ENCODE results near the gene CCNC. TPM values are rescaled to one million over a fixed set of nuclear protein-coding genes. Genes with fewer than 3 reads are reported as not detected.

CCNC gene
- total RNA-seq, 1 donor from 2014 or later: 51.8 TPM

- no peak overlapping the region for H2AFZ ChIP-seq (ENCODE audit: low read depth, low read length)
- no peak overlapping the region for H3K27ac ChIP-seq (ENCODE audit: low read depth, low read length)
- H3K9me3 ChIP-seq (ENCODE audit: insufficient read depth, low read depth, low read length): no peaks in the 10 kb centered on the region
- H3K79me2 ChIP-seq (ENCODE audit: insufficient read depth, low read length): peaks cover 7% of the 10 kb centered on the region
- peaks cover 13% of the 10 kb centered on the region for H4K20me1 ChIP-seq (ENCODE audit: insufficient read depth, low read length)
- Mint-ChIP-seq H3K4me3 (ENCODE audit: unreplicated experiment) (no peak overlapping the region), H3K9me3 (ENCODE audit: unreplicated experiment) (no peaks in the 10 kb centered on the region), H3K27ac (ENCODE audit: unreplicated experiment) (no peak overlapping the region), H3K36me3 (ENCODE audit: low read depth, unreplicated experiment) (peaks cover 7% of the 10 kb centered on the region), H3K27me3 (ENCODE audit: low read depth, unreplicated experiment) (no peaks in the 10 kb centered on the region), H3K4me1 (ENCODE audit: low read depth, unreplicated experiment) (no peaks in the 10 kb centered on the region)
- H3K27me3 ChIP-seq (ENCODE audit: insufficient read depth, low read length): no peaks in the 10 kb centered on the region
- TF ChIP-seq EZH2 (IDR thresholded peaks at IDR 0.05; ENCODE audit: insufficient read depth, low read length): no peak
- no peak for TF ChIP-seq CTCF (IDR thresholded peaks at IDR 0.05; ENCODE audit: insufficient read depth, low read depth, low read length)
- DNase-seq (ENCODE audit: low read depth) (no peak), FAIRE-seq (no peak)
- no peak overlapping the region for H3K4me3 ChIP-seq (ENCODE audit: insufficient read depth, low read depth, low read length)
- no peaks in the 10 kb centered on the region for H3K4me1 ChIP-seq (ENCODE audit: insufficient read depth, low read length)
- H3K36me3 ChIP-seq (ENCODE audit: insufficient read depth, low read length): peaks cover 43% of the 10 kb centered on the region
- no peak overlapping the region for H3K4me2 ChIP-seq (ENCODE audit: low read length)
- no peak overlapping the region for H3K9ac ChIP-seq (ENCODE audit: low read length)
Observed at GRCh38 chr6:99547526-99547925, 20.9 kb downstream of the CCNC start.

GRCh38 chr6:99545442-99545841 lies 23.0 kb downstream of the CCNC start:
- no peaks in the 10 kb centered on the region for H3K9me3 ChIP-seq (ENCODE audit: insufficient read depth, low read depth, low read length)
- H3K79me2 ChIP-seq (ENCODE audit: insufficient read depth, low read length): peaks cover 7% of the 10 kb centered on the region
- Mint-ChIP-seq H3K4me3 (ENCODE audit: unreplicated experiment) (no peak overlapping the region), H3K27ac (ENCODE audit: unreplicated experiment) (no peak overlapping the region), H3K4me1 (ENCODE audit: low read depth, unreplicated experiment) (no peaks in the 10 kb centered on the region), H3K27me3 (ENCODE audit: low read depth, unreplicated experiment) (no peaks in the 10 kb centered on the region), H3K36me3 (ENCODE audit: low read depth, unreplicated experiment) (peaks cover 7% of the 10 kb centered on the region), H3K9me3 (ENCODE audit: unreplicated experiment) (no peaks in the 10 kb centered on the region)
- no peak for DNase-seq (ENCODE audit: low read depth)
- no peak for FAIRE-seq
- H3K9ac ChIP-seq (ENCODE audit: low read length): no peak overlapping the region
- no peak overlapping the region for H3K4me2 ChIP-seq (ENCODE audit: low read length)
- no peaks in the 10 kb centered on the region for H3K4me1 ChIP-seq (ENCODE audit: insufficient read depth, low read length)
- peaks cover 18% of the 10 kb centered on the region for H4K20me1 ChIP-seq (ENCODE audit: insufficient read depth, low read length)
- no peaks in the 10 kb centered on the region for H3K27me3 ChIP-seq (ENCODE audit: insufficient read depth, low read length)
- peaks cover 36% of the 10 kb centered on the region for H3K36me3 ChIP-seq (ENCODE audit: insufficient read depth, low read length)
- H3K4me3 ChIP-seq (ENCODE audit: insufficient read depth, low read depth, low read length): no peak overlapping the region
- no peak overlapping the region for H2AFZ ChIP-seq (ENCODE audit: low read depth, low read length)
- no peak overlapping the region for H3K27ac ChIP-seq (ENCODE audit: low read depth, low read length)
- no peak for TF ChIP-seq EZH2 (IDR thresholded peaks at IDR 0.05; ENCODE audit: insufficient read depth, low read length)
- no peak for TF ChIP-seq CTCF (IDR thresholded peaks at IDR 0.05; ENCODE audit: insufficient read depth, low read depth, low read length)

GRCh38 chr6:99543968-99544367 lies 24.5 kb downstream of the CCNC start:
- Mint-ChIP-seq H3K4me1 (ENCODE audit: low read depth, unreplicated experiment) (no peaks in the 10 kb centered on the region), H3K9me3 (ENCODE audit: unreplicated experiment) (no peaks in the 10 kb centered on the region), H3K27me3 (ENCODE audit: low read depth, unreplicated experiment) (no peaks in the 10 kb centered on the region), H3K36me3 (ENCODE audit: low read depth, unreplicated experiment) (peaks cover 7% of the 10 kb centered on the region), H3K27ac (ENCODE audit: unreplicated experiment) (no peak overlapping the region), H3K4me3 (ENCODE audit: unreplicated experiment) (no peak overlapping the region)
- H3K9ac ChIP-seq (ENCODE audit: low read length): no peak overlapping the region
- H3K27ac ChIP-seq (ENCODE audit: low read depth, low read length): no peak overlapping the region
- no peak overlapping the region for H3K4me2 ChIP-seq (ENCODE audit: low read length)
- no peaks in the 10 kb centered on the region for H3K27me3 ChIP-seq (ENCODE audit: insufficient read depth, low read length)
- peaks cover 25% of the 10 kb centered on the region for H3K36me3 ChIP-seq (ENCODE audit: insufficient read depth, low read length)
- no peak overlapping the region for H2AFZ ChIP-seq (ENCODE audit: low read depth, low read length)
- no peaks in the 10 kb centered on the region for H3K9me3 ChIP-seq (ENCODE audit: insufficient read depth, low read depth, low read length)
- peaks cover 18% of the 10 kb centered on the region for H4K20me1 ChIP-seq (ENCODE audit: insufficient read depth, low read length)
- peaks cover 7% of the 10 kb centered on the region for H3K79me2 ChIP-seq (ENCODE audit: insufficient read depth, low read length)
- FAIRE-seq: no peak
- TF ChIP-seq EZH2 (IDR thresholded peaks at IDR 0.05; ENCODE audit: insufficient read depth, low read length) (no peak), CTCF (IDR thresholded peaks at IDR 0.05; ENCODE audit: insufficient read depth, low read depth, low read length) (no peak)
- H3K4me3 ChIP-seq (ENCODE audit: insufficient read depth, low read depth, low read length): no peak overlapping the region
- no peak for DNase-seq (ENCODE audit: low read depth)
- no peaks in the 10 kb centered on the region for H3K4me1 ChIP-seq (ENCODE audit: insufficient read depth, low read length)

Measured in astrocyte (in vitro differentiated cells and primary cell).